K562 (cell line): ENCODE data around the gene NDFIP2. TPM values are rescaled to one million over a fixed set of nuclear protein-coding genes. Genes with fewer than 3 reads are reported as not detected.

Source experiments
- ATAC-seq: fragments of 200-7000 bp; cut with Tn5 transposase; 3 replicates; pipeline ENCODE4 v1.9.1; 2020; ENCODE audit warnings: moderate library complexity
- BruUV-seq: library from RNA; stranded (reverse); fragments of 400-500 nt; replicated peaks from 2 replicates; lab custom pipeline; 2021; lab: Mats Ljungman, UMichigan
- CTCF ChIA-PET: fragments of 300-600 bp; formaldehyde crosslinking; extraction: SDS; loops from one replicate; lab custom pipeline; 2021; ENCODE audit warnings: low intra/inter-chr PET ratio; lab: Yijun Ruan, JAX
- POLR2A ChIA-PET: fragments of 300-600, 350-650 bp; sonication (Branson Sonifier 250); formaldehyde crosslinking; extraction: SDS; loops from one replicate; lab custom pipeline; 2021; ENCODE audit warnings: antibody characterized with exemption, inconsistent platforms; lab: Yijun Ruan, JAX
- DNase-seq, 4 experiments: peaks; one replicate each; pipeline versions ENCODE4 v3.0.0 to v3.0.0-alpha.2; 2011 to 2018; ENCODE audit warnings: low spot score in 3 of 4, mixed read lengths in 3 of 4; ENCODE audit errors: extremely low read depth in 1 of 4
- FAIRE-seq: peaks from 2 replicates; lab custom pipeline; 2011; peaks lifted over from hg19 to GRCh38; lab: Jason Lieb, UNC
- H2AFZ ChIP-seq: 2 replicates; pipeline ENCODE4 v1.6.0; 2011; ENCODE audit warnings: low read depth, low read length, control low read depth, inconsistent platforms
- H3K27ac ChIP-seq: fragments of 200-600 bp; 3 replicates; pipeline ENCODE4 v1.8.0; 2011; ENCODE audit warnings: low read depth, mild to moderate bottlenecking, control low read depth, inconsistent platforms, low read length, moderate library complexity, mixed read lengths; ENCODE audit errors: extremely low read depth
- H3K27me3 ChIP-seq, 2 experiments: fragments of 300-600 bp in 1 of 2; 2 replicates in 1 of 2; 3 replicates in 1 of 2; pipeline versions ENCODE4 v1.6.0 to v1.8.0; 2011; ENCODE audit warnings: inconsistent platforms in 2 of 2, low read length in 2 of 2, mild to moderate bottlenecking in 1 of 2, mixed read lengths in 1 of 2, moderate library complexity in 1 of 2; ENCODE audit not compliant: control insufficient read depth in 2 of 2, insufficient read depth in 2 of 2
- H3K36me3 ChIP-seq: fragments of 300-600 bp; 3 replicates; pipeline ENCODE4 v1.8.0; 2011; ENCODE audit warnings: mild to moderate bottlenecking, low read length, inconsistent platforms; ENCODE audit not compliant: control insufficient read depth, insufficient read depth
- H3K4me1 ChIP-seq, 2 experiments: fragments of 200-600 bp in 1 of 2; replicated peaks in 1 of 2; 2 replicates in 1 of 2; 3 replicates in 1 of 2; pipeline versions ENCODE4 v1.5.1 to v1.8.0; 2011; ENCODE audit warnings: inconsistent platforms in 2 of 2, low read length in 2 of 2, mild to moderate bottlenecking in 1 of 2, mixed read lengths in 1 of 2, moderate library complexity in 1 of 2; ENCODE audit not compliant: control insufficient read depth in 2 of 2, insufficient read depth in 2 of 2
- H3K4me2 ChIP-seq: 2 replicates; pipeline ENCODE4 v1.6.1; 2011; ENCODE audit warnings: low read length, control low read depth, inconsistent platforms, mixed read lengths; ENCODE audit not compliant: insufficient read depth
- H3K4me3 ChIP-seq: fragments of 200-600 bp; sonication (generic), shearing (Covaris generic); 2 replicates; pipeline ENCODE4 v1.5.1; 2016; ENCODE audit warnings: control low read depth, inconsistent platforms
- H3K79me2 ChIP-seq: fragments of 200-600 bp; 3 replicates; pipeline ENCODE4 v1.8.0; 2011; ENCODE audit warnings: low read length, inconsistent platforms; ENCODE audit not compliant: control insufficient read depth, insufficient read depth
- H3K9ac ChIP-seq, 2 experiments: 2 replicates each; pipeline versions ENCODE4 v1.6.0 to v1.6.1; 2011; ENCODE audit warnings: low read depth in 2 of 2, low read length in 2 of 2, control low read depth in 1 of 2, inconsistent platforms in 1 of 2, mild to moderate bottlenecking in 1 of 2, mixed read lengths in 1 of 2; ENCODE audit not compliant: insufficient read depth in 1 of 2
- H3K9me1 ChIP-seq: one replicate; pipeline ENCODE4 v1.6.0; 2011; ENCODE audit warnings: inconsistent platforms, mild to moderate bottlenecking, low read length, moderate library complexity; ENCODE audit not compliant: control insufficient read depth, insufficient read depth
- H3K9me3 ChIP-seq: replicated peaks from 2 replicates; pipeline ENCODE4 v1.5.1; 2011; ENCODE audit warnings: low read depth, low read length, inconsistent platforms; ENCODE audit not compliant: control insufficient read depth, insufficient read depth
- H4K20me1 ChIP-seq: replicated peaks from 2 replicates; pipeline ENCODE4 v1.6.1; 2011; ENCODE audit warnings: low read length, inconsistent platforms, mixed read lengths; ENCODE audit not compliant: control insufficient read depth, insufficient read depth
- CBFA2T2 ChIP-seq: fragments of 450-650 bp; conservative IDR thresholded peaks from 2 replicates; pipeline ENCODE4 v1.6.1; 2017; ENCODE audit warnings: mild to moderate bottlenecking
- CHD2 ChIP-seq: IDR thresholded peaks from 2 replicates; pipeline ENCODE4 v1.6.1; 2011; ENCODE audit warnings: low read depth, low read length
- ETS1 ChIP-seq: conservative IDR thresholded peaks from 2 replicates; pipeline ENCODE4 v1.6.1; 2011; ENCODE audit warnings: low read depth, mild to moderate bottlenecking, low read length; ENCODE audit not compliant: control insufficient read depth
- GABPA ChIP-seq: fragments of 200-800 bp; sonication (Bioruptor generic); conservative IDR thresholded peaks from 2 replicates; pipeline ENCODE4 v1.6.1; 2016; ENCODE audit warnings: low read depth, missing genetic modification characterization, missing compliant biosample characterization
- HDAC2 ChIP-seq: fragments of 450-650 bp; IDR thresholded peaks from 2 replicates; pipeline ENCODE4 v1.6.1; 2016; ENCODE audit warnings: mild to moderate bottlenecking
- LARP7 ChIP-seq: fragments of 450-650 bp; IDR thresholded peaks from 2 replicates; pipeline ENCODE4 v1.6.1; 2016
- PHTF2 ChIP-seq: fragments of 250-450 bp; sonication (Bioruptor Pico); IDR thresholded peaks from 2 replicates; pipeline ENCODE4 v1.5.0; 2021; ENCODE audit warnings: mild to moderate bottlenecking
- SIX5 ChIP-seq, 2 experiments: IDR thresholded peaks; 2 replicates each; pipeline ENCODE4 v1.6.1; 2011; ENCODE audit warnings: low read length in 2 of 2, borderline replicate concordance in 1 of 2, low read depth in 1 of 2, mild to moderate bottlenecking in 1 of 2, moderate library complexity in 1 of 2; ENCODE audit not compliant: insufficient read depth in 1 of 2
- SRSF9 ChIP-seq: fragments of 200-400 bp; formaldehyde crosslinking; IDR thresholded peaks from 2 replicates; pipeline ENCODE4 v1.6.1; 2017; ENCODE audit warnings: low read depth, low read length, borderline replicate concordance
- STAT6 ChIP-seq: sonication (generic); formaldehyde crosslinking; IDR thresholded peaks from 2 replicates; pipeline ENCODE4 v1.8.1; 2023; ENCODE audit warnings: mild to moderate bottlenecking, missing genetic modification reagents
- TAF15 ChIP-seq: fragments of 200-400 bp; formaldehyde crosslinking; IDR thresholded peaks from 2 replicates; pipeline ENCODE4 v1.6.1; 2017; ENCODE audit warnings: mild to moderate bottlenecking, low read depth, low read length, moderate library complexity
- TCF15 ChIP-seq: fragments of 250-450 bp; sonication (Bioruptor Pico); IDR thresholded peaks from 2 replicates; pipeline ENCODE4 v1.8.0; 2022; ENCODE audit warnings: moderate library complexity, mild to moderate bottlenecking, inconsistent platforms
- ZBED1 ChIP-seq: IDR thresholded peaks from 2 replicates; pipeline ENCODE4 v1.6.1; 2014
- ZEB2 ChIP-seq: fragments of 450-650 bp; IDR thresholded peaks from 2 replicates; pipeline ENCODE4 v1.6.1; 2016
- WGBS: fragments of 100-300 bp; shearing (Covaris generic); methylation state at CpG from one replicate; pipeline ENCODE4 v1.1.6; 2016; ENCODE audit warnings: low coverage, mixed read lengths; ENCODE audit not compliant: insufficient coverage; ENCODE audit errors: missing lambda C conversion rate; 5-methylcytosine and 5-hydroxymethylcytosine counted together
- in situ Hi-C: fragments of 300-500 bp; cut with MboI; formaldehyde crosslinking; loops from 4 replicates; pipeline ENCODE4 v1.15.0; 2018; ENCODE audit warnings: inconsistent platforms, mixed read lengths
- intact Hi-C: fragments of 100-400 bp; cut with micrococcal nuclease; formaldehyde crosslinking; loops from 2 replicates; pipeline ENCODE4 v1.14.2; 2022
- polyA plus RNA-seq, 8 experiments: library from polyadenylated mRNA; depleted of rRNA in 4 of 8; stranded (reverse) in 5 of 8; unstranded in 3 of 8; fragments of >200 nt; fragmentation: Nextera tagmentation in 2 of 8; fragmentation: Illumina TruSeq in 1 of 8; extraction: Ambion mirVana in 2 of 8; extraction: Trizol in 1 of 8; gene quantifications; 2 replicates each; pipeline versions ENCODE4 v1.2.1 to v1.2.3, GENCODE V29; 2011 to 2014; ENCODE audit warnings: inconsistent platforms in 1 of 8, missing spikeins in 1 of 8
- total RNA-seq, 7 experiments: library from RNA; depleted of rRNA in 6 of 7; stranded (reverse); fragments of >200 nt in 6 of 7; fragmentation: Illumina TruSeq in 2 of 7; extraction: Trizol in 2 of 7; gene quantifications; 2 replicates each; pipeline versions ENCODE4 v1.2.1 to v1.2.3, GENCODE V29; 2011 to 2021; ENCODE audit warnings: low replicate concordance in 1 of 7

NDFIP2 gene
- total and polyA plus RNA-seq, 9 of the 15 experiments (the other 6 are each of a cell fraction or from before 2014, with no cell fraction given): 13.4 to 54.4 (median 27.8) TPM

GRCh38 chr13:79470666-79471065 is 10.3 kb upstream of the NDFIP2 start:
- H3K4me2 ChIP-seq: no peak overlapping the region
- ChIA-PET CTCF (no interaction called here), POLR2A (no interaction called here)
- WGBS: 60% methylated on average over 2 of the region's 2 CpGs
- no peaks in the 10 kb centered on the region for H3K9me1 ChIP-seq
- H3K9me3 ChIP-seq: no peaks in the 10 kb centered on the region
- H3K27ac ChIP-seq: no peak overlapping the region
- FAIRE-seq (no peak), DNase-seq (no peak), ATAC-seq (no peak)
- in situ Hi-C loops: no loop called here
- TF ChIP-seq GABPA (tag): no peak
- TF ChIP-seq CBFA2T2: no peak
- TF ChIP-seq TCF15 (CRISPR knock-in tag): no peak
- H3K4me1 ChIP-seq: no peaks in the 10 kb centered on the region
- H3K36me3 ChIP-seq: no peaks in the 10 kb centered on the region
- no peaks in the 10 kb centered on the region for H3K79me2 ChIP-seq
- H4K20me1 ChIP-seq: no peaks in the 10 kb centered on the region
- no peaks in the 10 kb centered on the region for H3K27me3 ChIP-seq
- H2AFZ ChIP-seq: no peak overlapping the region
- intact Hi-C loops: no loop called here
- H3K9ac ChIP-seq: no peak overlapping the region
- H3K4me3 ChIP-seq: no peak overlapping the region
- BruUV-seq: no TSS peak

GRCh38 chr13:79475569-79475968 is 5.4 kb upstream of the NDFIP2 start:
- Histone ChIP-seq H3K4me2 (no peak overlapping the region), H3K4me1 (peaks cover 2 to 4% of the 10 kb centered on the region in 2 experiments; a peak in 2 of 5 replicates), H3K27me3 (no peaks in the 10 kb centered on the region), H2AFZ (no peak overlapping the region), H4K20me1 (no peaks in the 10 kb centered on the region), H3K9ac (no peak overlapping the region), H3K27ac (no peak overlapping the region), H3K9me1 (no peaks in the 10 kb centered on the region), H3K9me3 (no peaks in the 10 kb centered on the region), H3K79me2 (no peaks in the 10 kb centered on the region), H3K36me3 (no peaks in the 10 kb centered on the region), H3K4me3 (no peak overlapping the region)
- in situ Hi-C loops (no loop called here), intact Hi-C loops (no loop called here)
- no peak for FAIRE-seq
- ChIA-PET CTCF (no interaction called here), POLR2A (no interaction called here)
- no peak for ATAC-seq
- 20% methylated on average over 1 of the region's 1 CpG for WGBS
- BruUV-seq: no TSS peak
- no peak for DNase-seq
- no peak for TF ChIP-seq STAT6
- no peak for TF ChIP-seq CHD2
- no peak for TF ChIP-seq PHTF2
- no peak for TF ChIP-seq ZEB2
- TF ChIP-seq SRSF9: no peak
- no peak for TF ChIP-seq TAF15
- no peak for TF ChIP-seq LARP7
- no peak for TF ChIP-seq ETS1
- no peak for TF ChIP-seq HDAC2
- TF ChIP-seq ZBED1: no peak
- TF ChIP-seq SIX5 (IDR thresholded peaks at IDR 0.05; ENCODE audit: borderline replicate concordance in 1 of 2, insufficient read depth in 1 of 2, low read depth in 1 of 2, low read length in 2 of 2): no peak
